WERI-Rb-1 (cell line): Measurements from ENCODE around the gene RARRES1.

Experiments
- DNase-seq: peaks from one replicate; pipeline ENCODE4 v3.0.0-alpha.2; 2020
- H3K27ac ChIP-seq: fragments of 250-450 bp; sonication (Bioruptor Pico); 2 replicates; pipeline ENCODE4 v1.5.1; 2020; ENCODE audit warnings: mild to moderate bottlenecking, moderate library complexity
- H3K27me3 ChIP-seq: fragments of 250-450 bp; sonication (Bioruptor Pico); 2 replicates; pipeline ENCODE4 v1.5.1; 2021; ENCODE audit warnings: mild to moderate bottlenecking, low read depth, moderate library complexity; ENCODE audit not compliant: insufficient read depth, severe bottlenecking
- H3K36me3 ChIP-seq: fragments of 250-450 bp; sonication (Bioruptor Pico); 2 replicates; pipeline ENCODE4 v1.5.1; 2020; ENCODE audit warnings: mild to moderate bottlenecking, moderate library complexity
- H3K4me3 ChIP-seq: 2 replicates; pipeline ENCODE4 v1.5.1; 2011; ENCODE audit warnings: low read depth, mild to moderate bottlenecking, control low read depth, low read length
- H3K9me3 ChIP-seq: fragments of 250-450 bp; sonication (Bioruptor Pico); 2 replicates; pipeline ENCODE4 v1.5.1; 2021; ENCODE audit warnings: mild to moderate bottlenecking, moderate library complexity; ENCODE audit not compliant: severe bottlenecking
- TF ChIP-seq, protein P1 (sequence below): IDR thresholded peaks from 2 replicates; pipeline ENCODE4 v1.5.1; 2011; ENCODE audit warnings: low read depth, mild to moderate bottlenecking, control low read depth, inconsistent platforms, low read length

The RARRES1 gene

DNA sequence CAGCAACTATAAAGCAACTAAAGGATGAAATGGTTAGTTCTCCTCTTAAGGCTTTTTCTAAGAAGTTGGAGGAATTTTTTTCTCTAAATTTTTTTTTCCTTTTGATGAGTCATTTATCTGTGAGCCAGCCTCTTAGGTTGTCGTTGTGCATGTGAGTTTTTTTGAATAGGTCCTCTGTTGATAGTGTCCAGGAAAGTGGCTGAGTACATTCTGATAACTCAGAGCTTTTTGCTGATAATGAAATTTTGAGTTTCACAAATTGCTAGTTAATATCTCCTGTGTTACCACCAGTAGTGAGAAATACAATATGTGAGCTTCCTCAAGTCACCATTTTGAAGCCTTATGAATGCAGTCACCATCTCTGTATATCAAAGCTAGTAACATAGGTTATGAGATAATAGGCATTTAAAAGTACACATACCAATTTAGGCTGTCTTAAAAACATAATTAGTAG is 52.7 kb downstream of the RARRES1 start:
- TF ChIP-seq, protein P1, sequence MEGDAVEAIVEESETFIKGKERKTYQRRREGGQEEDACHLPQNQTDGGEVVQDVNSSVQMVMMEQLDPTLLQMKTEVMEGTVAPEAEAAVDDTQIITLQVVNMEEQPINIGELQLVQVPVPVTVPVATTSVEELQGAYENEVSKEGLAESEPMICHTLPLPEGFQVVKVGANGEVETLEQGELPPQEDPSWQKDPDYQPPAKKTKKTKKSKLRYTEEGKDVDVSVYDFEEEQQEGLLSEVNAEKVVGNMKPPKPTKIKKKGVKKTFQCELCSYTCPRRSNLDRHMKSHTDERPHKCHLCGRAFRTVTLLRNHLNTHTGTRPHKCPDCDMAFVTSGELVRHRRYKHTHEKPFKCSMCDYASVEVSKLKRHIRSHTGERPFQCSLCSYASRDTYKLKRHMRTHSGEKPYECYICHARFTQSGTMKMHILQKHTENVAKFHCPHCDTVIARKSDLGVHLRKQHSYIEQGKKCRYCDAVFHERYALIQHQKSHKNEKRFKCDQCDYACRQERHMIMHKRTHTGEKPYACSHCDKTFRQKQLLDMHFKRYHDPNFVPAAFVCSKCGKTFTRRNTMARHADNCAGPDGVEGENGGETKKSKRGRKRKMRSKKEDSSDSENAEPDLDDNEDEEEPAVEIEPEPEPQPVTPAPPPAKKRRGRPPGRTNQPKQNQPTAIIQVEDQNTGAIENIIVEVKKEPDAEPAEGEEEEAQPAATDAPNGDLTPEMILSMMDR = no peak
- Histone ChIP-seq H3K27me3 (no peaks in the 10 kb centered on the region), H3K9me3 (no peaks in the 10 kb centered on the region), H3K4me3 (no peak overlapping the region), H3K36me3 (peaks cover 2% of the 10 kb centered on the region; the same call in 1 of the 2 replicates), H3K27ac (no peak overlapping the region)
- DNase-seq = no peak

DNA sequence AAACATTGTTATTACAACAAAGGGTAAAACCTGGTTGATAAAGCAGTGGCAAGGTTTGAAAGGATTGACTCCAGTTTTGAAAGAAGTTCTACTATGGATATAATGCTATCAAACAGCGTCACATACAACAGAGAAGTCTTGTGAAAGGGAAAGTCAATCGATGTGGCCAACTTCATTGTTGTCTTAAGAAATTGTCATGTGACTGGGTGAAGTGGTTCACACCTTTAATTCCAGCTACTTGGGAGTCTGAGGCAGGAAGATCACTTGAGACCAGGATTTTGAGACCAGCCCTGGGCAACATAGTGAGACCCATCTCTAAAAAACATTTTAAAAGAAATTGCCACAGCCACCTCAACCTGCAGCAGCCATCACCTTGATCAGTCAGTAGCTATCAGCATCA is 53.6 kb downstream of the RARRES1 start:
- TF ChIP-seq, protein P1 = no peak
- DNase-seq = no peak
- no peaks in the 10 kb centered on the region for H3K27me3 ChIP-seq
- no peak overlapping the region for H3K4me3 ChIP-seq
- H3K36me3 ChIP-seq = peaks cover 2% of the 10 kb centered on the region; the same call in 1 of the 2 replicates
- no peaks in the 10 kb centered on the region for H3K9me3 ChIP-seq
- H3K27ac ChIP-seq = no peak overlapping the region

GRCh38 chr3:158672215-158673176 is 59.8 kb downstream of the RARRES1 start, which contains the start of gene LXN:
LXN (minus strand) TSS chr3:158672648; CDS start chr3:158672478, 170 bp downstream.
- peak; percentile 75 for DNase-seq
- TF ChIP-seq, protein P1 = peak; percentile 53
- peaks cover 7% of the 10 kb centered on the region; the same call in 1 of the 2 replicates for H3K36me3 ChIP-seq
- no peaks in the 10 kb centered on the region for H3K9me3 ChIP-seq
- no peaks in the 10 kb centered on the region for H3K27me3 ChIP-seq
- H3K4me3 ChIP-seq = peak within 1 kb of the TSS; percentile 15
- H3K27ac ChIP-seq = no peak within 1 kb of the TSS

- Histone ChIP-seq H3K36me3 (peaks cover 11% of the 10 kb centered on the region), H3K9me3 (no peaks in the 10 kb centered on the region), H3K27ac (no peak overlapping the region), H3K27me3 (no peaks in the 10 kb centered on the region), H3K4me3 (no peak overlapping the region; the same call in 1 of the 2 replicates)
- no peak for DNase-seq
- TF ChIP-seq, protein P1 = no peak
These were observed 60.4 kb downstream of the RARRES1 start for GRCh38 chr3:158671821-158672214.

- TF ChIP-seq, protein P1 = no peak
- peaks cover 21% of the 10 kb centered on the region for H3K36me3 ChIP-seq
- no peaks in the 10 kb centered on the region for H3K9me3 ChIP-seq
- DNase-seq = no peak
- H3K27me3 ChIP-seq = no peaks in the 10 kb centered on the region
- H3K4me3 ChIP-seq = no peak overlapping the region
- H3K27ac ChIP-seq = no peak overlapping the region
These were observed 63.8 kb downstream of the RARRES1 start for GRCh38 chr3:158668506-158668905.
